ENCODE measurements around the gene RB1.

Gene RB1

GRCh38 chr13:48393698-48394085 is 90.1 kb downstream of the RB1 start:
- no peaks in the 10 kb centered on the region for H3K27me3 ChIP-seq
- no peaks in the 10 kb centered on the region for H3K9me3 ChIP-seq
- TF ChIP-seq CTCF (IDR thresholded peaks at IDR 0.05; ENCODE audit: low read depth, low read length): no peak
- H3K36me3 ChIP-seq: peaks cover 12% of the 10 kb centered on the region
- no peaks in the 10 kb centered on the region for H3K4me1 ChIP-seq
- no peak overlapping the region for H3K4me3 ChIP-seq (ENCODE audit: low read depth, low read length)
- no peak for DNase-seq

GRCh38 chr13:48397744-48398143 is 94.2 kb downstream of the RB1 start:
- no peaks in the 10 kb centered on the region for H3K4me1 ChIP-seq
- TF ChIP-seq CTCF (IDR thresholded peaks at IDR 0.05; ENCODE audit: low read depth, low read length): no peak
- H3K36me3 ChIP-seq: peaks cover 12% of the 10 kb centered on the region
- no peak overlapping the region for H3K4me3 ChIP-seq (ENCODE audit: low read depth, low read length)
- no peaks in the 10 kb centered on the region for H3K9me3 ChIP-seq
- DNase-seq: no peak
- H3K27me3 ChIP-seq: no peaks in the 10 kb centered on the region

GRCh38 chr13:48398450-48399095 is 95.0 kb downstream of the RB1 start:
- H3K4me3 ChIP-seq (ENCODE audit: low read depth, low read length): no peak overlapping the region
- no peaks in the 10 kb centered on the region for H3K27me3 ChIP-seq
- H3K9me3 ChIP-seq: no peaks in the 10 kb centered on the region
- TF ChIP-seq CTCF (IDR thresholded peaks at IDR 0.05; ENCODE audit: low read depth, low read length): no peak
- H3K36me3 ChIP-seq: peaks cover 12% of the 10 kb centered on the region
- H3K4me1 ChIP-seq: no peaks in the 10 kb centered on the region
- DNase-seq: no peak

GRCh38 chr13:48400090-48400694 is 96.6 kb downstream of the RB1 start:
- DNase-seq: no peak
- no peaks in the 10 kb centered on the region for H3K9me3 ChIP-seq
- H3K4me1 ChIP-seq: no peaks in the 10 kb centered on the region
- H3K27me3 ChIP-seq: no peaks in the 10 kb centered on the region
- TF ChIP-seq CTCF (IDR thresholded peaks at IDR 0.05; ENCODE audit: low read depth, low read length): no peak
- peaks cover 3% of the 10 kb centered on the region for H3K36me3 ChIP-seq
- H3K4me3 ChIP-seq (ENCODE audit: low read depth, low read length): no peak overlapping the region

- H3K27me3 ChIP-seq: no peaks in the 10 kb centered on the region
- H3K4me3 ChIP-seq (ENCODE audit: low read depth, low read length): no peak overlapping the region
- H3K36me3 ChIP-seq: no peaks in the 10 kb centered on the region; the same call in none of the 2 replicates
- no peak for DNase-seq
- no peaks in the 10 kb centered on the region for H3K4me1 ChIP-seq
- H3K9me3 ChIP-seq: no peaks in the 10 kb centered on the region
- TF ChIP-seq CTCF (IDR thresholded peaks at IDR 0.05; ENCODE audit: low read depth, low read length): no peak
Measured at GRCh38 chr13:48400850-48401291, 97.3 kb downstream of the RB1 start.

- no peak for DNase-seq
Measured at GRCh38 chr13:48401480-48401879, 97.9 kb downstream of the RB1 start.

More at GRCh38 chr13:48401480-48401879, 97.9 kb downstream of the RB1 start:
- Histone ChIP-seq H3K4me3 (ENCODE audit: low read depth, low read length) (no peak overlapping the region), H3K9me3 (no peaks in the 10 kb centered on the region), H3K36me3 (no peaks in the 10 kb centered on the region; the same call in none of the 2 replicates), H3K27me3 (no peaks in the 10 kb centered on the region), H3K4me1 (no peaks in the 10 kb centered on the region)
- TF ChIP-seq CTCF (IDR thresholded peaks at IDR 0.05; ENCODE audit: low read depth, low read length): no peak
